ENCODE measurements around the gene ERG. TPM values are rescaled to one million over a fixed set of nuclear protein-coding genes. Genes with fewer than 3 reads are reported as not detected.

The ERG gene
- total and polyA plus RNA-seq, 4 donors = 3.3 to 6.0 (median 4.1) TPM

GRCh38 chr21:38424305-38425019 lies 73.8 kb downstream of the ERG start:
- no peak overlapping the region for H3K9ac ChIP-seq (ENCODE audit: low read depth in 1 of 2, low read length in 2 of 2)
- DNase-seq (ENCODE audit: low spot score) = no peak
- H3K27me3 ChIP-seq (ENCODE audit: control insufficient read depth in 4 of 4, insufficient read depth in 4 of 4, low read length in 3 of 4) = peaks cover 0 to 5% (median 1%) of the 10 kb centered on the region in 4 donors
- no peak overlapping the region for H3K27ac ChIP-seq (ENCODE audit: low read depth in 1 of 2, low read length in 2 of 2)
- H3K36me3 ChIP-seq (ENCODE audit: control insufficient read depth in 4 of 4, insufficient read depth in 3 of 4, low read depth in 1 of 4, low read length in 3 of 4) = no peaks in the 10 kb centered on the region
- H3K9me3 ChIP-seq (ENCODE audit: control insufficient read depth in 4 of 4, low read length in 3 of 4) = no peaks in the 10 kb centered on the region
- WGBS = 56% methylated on average over 11 of the region's 11 CpGs
- no peak overlapping the region for H3K4me3 ChIP-seq (ENCODE audit: low read depth in 1 of 3, low read length in 3 of 3)
- TF ChIP-seq SP1 (IDR thresholded peaks at IDR 0.05) = no peak
- TF ChIP-seq EGR1 (IDR thresholded peaks at IDR 0.05; ENCODE audit: low read depth in 2 of 2) = no peak
- no peak for TF ChIP-seq TAF1 (conservative IDR thresholded peaks at IDR 0.05)
- TF ChIP-seq FOXA2 (IDR thresholded peaks at IDR 0.05) = no peak
- no peak for TF ChIP-seq NR2F2 (IDR thresholded peaks at IDR 0.05)
- no peak for TF ChIP-seq CTCF (IDR thresholded peaks at IDR 0.05; ENCODE audit: low read depth, low read length, missing input control)
- TF ChIP-seq YY1 (IDR thresholded peaks at IDR 0.05) = no peak
- no peak for TF ChIP-seq HNF4G (IDR thresholded peaks at IDR 0.05)
- no peak for TF ChIP-seq MAX (IDR thresholded peaks at IDR 0.05)
- no peak for TF ChIP-seq HNF4A (conservative IDR thresholded peaks at IDR 0.05)
- no peak for TF ChIP-seq JUND (IDR thresholded peaks at IDR 0.05)
- TF ChIP-seq GABPA (IDR thresholded peaks at IDR 0.05 in 1 of 2, conservative IDR thresholded peaks at IDR 0.05 in 1 of 2) = no peak
- no peak for TF ChIP-seq REST (IDR thresholded peaks at IDR 0.05)
- no peak for TF ChIP-seq ZBTB33 (IDR thresholded peaks at IDR 0.05)
- no peak for TF ChIP-seq FOXA1 (IDR thresholded peaks at IDR 0.05)
- no peak for TF ChIP-seq RXRA (IDR thresholded peaks at IDR 0.05)
- TF ChIP-seq ATF3 (IDR thresholded peaks at IDR 0.05) = no peak
- TF ChIP-seq RAD21 (IDR thresholded peaks at IDR 0.05) = no peak
- H3K4me1 ChIP-seq (ENCODE audit: control insufficient read depth in 4 of 4, insufficient read depth in 4 of 4, low read length in 3 of 4) = no peaks in the 10 kb centered on the region
